HepG2 (cell line): ENCODE measurements around the gene WDR81. TPM values are rescaled to one million over a fixed set of nuclear protein-coding genes. Genes with fewer than 3 reads are reported as not detected.
A peak's percentile ranks its signal among the peaks of the same experiment; 100 is the strongest.

ENCODE experiments used
- CEBPZ ChIP-seq: IDR thresholded peaks from 2 replicates; pipeline ENCODE4 v1.6.1; 2012; ENCODE audit warnings: low read length, improper control_type of control experiment
- DRAP1 ChIP-seq: IDR thresholded peaks from 2 replicates; pipeline ENCODE4 v1.6.1; 2016; ENCODE audit warnings: missing genetic modification reagents, missing compliant biosample characterization
- E2F5 ChIP-seq: sonication (generic); formaldehyde crosslinking; conservative IDR thresholded peaks from 2 replicates; pipeline ENCODE4 v1.4.0; 2020; ENCODE audit warnings: missing genetic modification reagents
- ETV5 ChIP-seq: IDR thresholded peaks from 2 replicates; pipeline ENCODE4 v1.6.1; 2018; ENCODE audit warnings: missing biosample characterization, missing genetic modification reagents, inconsistent platforms, borderline replicate concordance
- JDP2 ChIP-seq: sonication (generic); formaldehyde crosslinking; IDR thresholded peaks from 2 replicates; pipeline ENCODE4 v1.8.1; 2022; ENCODE audit warnings: missing genetic modification reagents, borderline replicate concordance
- MED8 ChIP-seq: sonication (generic); formaldehyde crosslinking; IDR thresholded peaks from 2 replicates; pipeline ENCODE4 v1.8.1; 2023; ENCODE audit warnings: mild to moderate bottlenecking, missing genetic modification reagents; ENCODE audit not compliant: insufficient replicate concordance
- MTA3 ChIP-seq: sonication (generic); formaldehyde crosslinking; IDR thresholded peaks from 2 replicates; pipeline ENCODE4 v1.4.0; 2020; ENCODE audit warnings: missing genetic modification reagents
- NCOA2 ChIP-seq: sonication (generic); formaldehyde crosslinking; IDR thresholded peaks from 2 replicates; pipeline ENCODE4 v1.8.0; 2022; ENCODE audit warnings: inconsistent platforms
- PCBP2 ChIP-seq: fragments of 200-400 bp; formaldehyde crosslinking; optimal IDR thresholded peaks from 2 replicates; pipeline ENCODE3; 2018; ENCODE audit warnings: low read length, low read depth; ENCODE audit not compliant: poor library complexity, severe bottlenecking
- SCMH1 ChIP-seq: sonication (generic); formaldehyde crosslinking; IDR thresholded peaks from 2 replicates; pipeline ENCODE4 v1.9.0; 2021; ENCODE audit warnings: missing genetic modification reagents, mild to moderate bottlenecking, borderline replicate concordance
- SP2 ChIP-seq: sonication (generic); formaldehyde crosslinking; IDR thresholded peaks from 2 replicates; pipeline ENCODE4 v1.5.1; 2020; ENCODE audit warnings: mild to moderate bottlenecking, missing genetic modification reagents
- SP4 ChIP-seq: sonication (generic); formaldehyde crosslinking; IDR thresholded peaks from 2 replicates; pipeline ENCODE4 v1.8.1; 2023; ENCODE audit warnings: mild to moderate bottlenecking, missing genetic modification reagents
- ZBTB26 ChIP-seq: IDR thresholded peaks from 2 replicates; pipeline ENCODE4 v1.6.1; 2016; ENCODE audit warnings: missing compliant biosample characterization, missing genetic modification reagents, borderline replicate concordance
- ZC3H4 ChIP-seq: sonication (generic); formaldehyde crosslinking; IDR thresholded peaks from 2 replicates; pipeline ENCODE4 v1.4.0; 2020; ENCODE audit warnings: missing genetic modification reagents, borderline replicate concordance
- ZNF138 ChIP-seq: sonication (generic); formaldehyde crosslinking; IDR thresholded peaks from 2 replicates; pipeline ENCODE4 v1.5.0; 2020; ENCODE audit warnings: mild to moderate bottlenecking, low read depth, missing genetic modification reagents
- ZNF343 ChIP-seq: sonication (generic); formaldehyde crosslinking; IDR thresholded peaks from 2 replicates; pipeline ENCODE4 v1.4.0; 2020; ENCODE audit warnings: mild to moderate bottlenecking, missing genetic modification reagents
- ZNF556 ChIP-seq: sonication (generic); formaldehyde crosslinking; IDR thresholded peaks from 2 replicates; pipeline ENCODE4 v1.4.0; 2020; ENCODE audit warnings: mild to moderate bottlenecking, missing genetic modification reagents, borderline replicate concordance
- ZNF574 ChIP-seq: sonication (generic); formaldehyde crosslinking; IDR thresholded peaks from 2 replicates; pipeline ENCODE4 v1.4.0; 2020; ENCODE audit warnings: missing genetic modification reagents
- ZNF703 ChIP-seq: sonication (generic); formaldehyde crosslinking; IDR thresholded peaks from 2 replicates; pipeline ENCODE4 v1.5.1; 2020; ENCODE audit warnings: missing genetic modification reagents, mild to moderate bottlenecking, moderate library complexity, borderline replicate concordance
- ZNF768 ChIP-seq: sonication (generic); formaldehyde crosslinking; IDR thresholded peaks from 2 replicates; pipeline ENCODE4 v1.4.0; 2020; ENCODE audit warnings: missing genetic modification reagents
- polyA plus RNA-seq, 8 experiments: library from polyadenylated mRNA; depleted of rRNA in 3 of 8; stranded (reverse) in 7 of 8; unstranded in 1 of 8; fragments of >200 nt; fragmentation: Illumina TruSeq in 4 of 8; extraction: Trizol in 4 of 8; gene quantifications; 2 replicates each; pipeline versions ENCODE4 v1.2.1 to v1.2.3, GENCODE V29; 2011 to 2016; ENCODE audit warnings: low read depth in 4 of 8, missing spikeins in 1 of 8, mixed read lengths in 1 of 8; ENCODE audit not compliant: insufficient read depth in 1 of 8
- total RNA-seq, 5 experiments: library from RNA; depleted of rRNA; stranded (reverse); fragments of >200 nt; fragmentation: Illumina TruSeq; extraction: Trizol; gene quantifications; 2 replicates each; pipeline ENCODE4 v1.2.3, GENCODE V29; 2016; ENCODE audit warnings: low read depth in 1 of 5

The WDR81 gene
- total and polyA plus RNA-seq, 2 of the 13 experiments (the other 11 are each of a cell fraction or from before 2014, with no cell fraction given) = 9.1 to 16.7 TPM

GRCh38 chr17:1724351-1724868, at the start of gene WDR81 (continued):
- TF ChIP-seq ZNF768 (no peak), ZNF556 (CRISPR knock-in tag) (no peak), MED8 (peak; percentile 24), ZNF703 (CRISPR knock-in tag) (no peak), ZNF574 (CRISPR knock-in tag) (no peak), JDP2 (CRISPR knock-in tag) (no peak), SP2 (CRISPR knock-in tag) (no peak), E2F5 (CRISPR knock-in tag) (no peak), SP4 (CRISPR knock-in tag) (no peak), SCMH1 (no peak), ETV5 (CRISPR knock-in tag) (peak; percentile 68; the same call in 1 of the 2 replicates), ZC3H4 (no peak), CEBPZ (no peak), NCOA2 (CRISPR knock-in tag) (peak; percentile 29; the same call in 1 of the 2 replicates), PCBP2 (no peak), ZNF343 (CRISPR knock-in tag) (no peak), DRAP1 (0 out of 2 replicates have a peak, but pooled peaks have one; percentile 8), MTA3 (no peak), ZNF138 (no peak), ZBTB26 (CRISPR knock-in tag) (no peak)
